Measurements from ENCODE around the gene ATPAF2.

The ATPAF2 gene

GRCh38 chr17:18038861-18039534, at the start of gene ATPAF2, which contains the start of gene GID4:
Gene ATPAF2 (minus strand): TSS chr17:18039168. CDS start chr17:18039013, 155 bp downstream.
Gene GID4 (plus strand): TSS chr17:18039408. CDS start chr17:18039465, 57 bp downstream.
- DNase-seq (ENCODE audit: low spot score), result peak; percentile 99

GRCh38 chr17:18087610-18088491, 48.9 kb upstream of the ATPAF2 start, which contains the start of gene DRG2:
Gene DRG2 (plus strand): TSS chr17:18087948. CDS start chr17:18088024, 76 bp downstream.
- DNase-seq (ENCODE audit: low spot score), result peak; percentile 87

GRCh38 chr17:18084256-18084655, 45.3 kb upstream of the ATPAF2 start:
- DNase-seq (ENCODE audit: low spot score), result no peak

DNA sequence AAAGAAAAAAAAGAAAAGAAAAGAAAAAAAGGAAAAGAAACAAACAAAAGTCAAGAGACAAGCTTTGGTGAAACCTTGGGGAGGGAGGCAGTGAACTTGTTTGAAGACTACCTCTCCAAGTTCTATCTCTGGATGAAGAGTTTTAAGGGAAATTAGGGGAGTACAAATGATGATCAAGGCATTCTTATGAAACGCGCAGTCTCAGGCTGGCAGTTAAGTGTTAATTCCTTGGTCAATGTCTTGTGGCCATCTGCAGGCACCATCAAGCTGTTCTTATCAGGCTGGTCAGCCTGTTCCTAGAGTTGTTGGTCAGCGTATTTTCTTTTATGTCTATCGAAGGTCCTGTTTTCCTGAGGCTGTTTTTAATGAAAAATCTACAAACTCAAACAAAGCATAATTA, 40.6 kb upstream of the ATPAF2 start:
- no peak for DNase-seq (ENCODE audit: low spot score)

- DNase-seq (ENCODE audit: low spot score), result no peak
These were observed 38.0 kb upstream of the ATPAF2 start for GRCh38 chr17:18076936-18077335.

- peak; percentile 47 for DNase-seq (ENCODE audit: low spot score)
These were observed 35.8 kb upstream of the ATPAF2 start for GRCh38 chr17:18074566-18075272.

DNA sequence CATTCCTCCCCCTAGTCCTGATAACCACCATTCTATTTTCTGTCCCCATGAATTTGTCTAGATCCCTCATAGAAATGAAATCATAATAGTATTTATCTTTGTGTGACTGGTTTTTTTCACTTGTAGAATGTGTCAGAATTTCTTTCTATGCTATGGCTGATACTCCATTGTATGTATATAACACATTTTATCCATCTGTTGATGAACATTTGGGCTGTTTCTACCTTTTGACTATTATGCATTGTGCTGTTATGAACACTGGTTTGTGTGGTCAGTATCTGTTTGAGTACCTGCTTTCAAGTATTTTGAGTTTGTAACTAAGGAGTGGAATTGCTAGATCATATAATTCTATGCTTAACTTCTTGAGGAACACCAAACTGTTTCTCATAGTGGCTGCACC, 32.8 kb upstream of the ATPAF2 start:
- DNase-seq (ENCODE audit: low spot score), result no peak

GRCh38 chr17:18070861-18071340, 31.9 kb upstream of the ATPAF2 start:
- no peak for DNase-seq (ENCODE audit: low spot score)

- DNase-seq (ENCODE audit: low spot score), result no peak
These were observed 30.1 kb upstream of the ATPAF2 start for GRCh38 chr17:18069101-18069500.

GRCh38 chr17:18066866-18067265, 27.9 kb upstream of the ATPAF2 start:
- no peak for DNase-seq (ENCODE audit: low spot score)

- DNase-seq (ENCODE audit: low spot score), result no peak
These were observed 26.6 kb upstream of the ATPAF2 start for GRCh38 chr17:18065546-18065945.

DNA sequence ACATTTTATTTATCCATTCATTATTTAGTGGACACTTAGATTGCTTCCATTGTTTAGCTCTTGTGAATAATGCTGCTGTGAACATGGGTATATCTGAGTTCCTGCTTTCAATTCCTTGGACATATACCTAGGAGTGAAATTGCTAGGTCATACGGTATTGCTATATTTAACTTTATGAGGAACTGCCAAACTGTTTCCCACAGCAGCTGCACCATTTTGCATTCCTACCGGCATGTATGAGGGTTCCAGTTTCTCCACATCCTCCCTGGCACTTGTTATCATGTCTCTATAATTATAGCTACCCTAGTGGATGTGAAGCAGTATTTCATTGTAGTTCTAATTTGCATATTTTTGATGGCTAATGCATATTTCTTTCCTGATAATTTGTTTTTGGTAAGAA, 25.1 kb upstream of the ATPAF2 start:
- no peak for DNase-seq (ENCODE audit: low spot score)

DNA sequence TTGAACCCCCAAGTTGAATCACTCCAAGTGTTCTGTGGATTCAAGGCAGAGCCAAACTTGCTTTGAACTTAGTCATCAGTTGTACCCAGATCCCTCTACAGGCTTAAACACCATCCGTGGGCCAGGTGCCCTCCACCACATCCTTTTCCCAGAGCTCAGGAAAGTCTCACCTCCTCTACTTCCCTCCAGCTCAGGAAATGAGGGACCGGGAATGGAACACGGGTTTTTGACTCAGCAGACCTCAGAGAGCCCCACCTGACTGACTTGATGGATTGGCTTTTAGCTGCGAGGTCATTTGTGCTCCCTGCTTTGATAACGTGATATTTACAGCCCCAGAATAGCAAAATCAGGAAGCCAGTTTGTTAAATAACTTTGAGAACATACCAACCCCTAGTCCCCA, 20.3 kb upstream of the ATPAF2 start:
- DNase-seq (ENCODE audit: low spot score), result no peak

GRCh38 chr17:18056214-18056613, 17.2 kb upstream of the ATPAF2 start:
- no peak for DNase-seq (ENCODE audit: low spot score)

DNA sequence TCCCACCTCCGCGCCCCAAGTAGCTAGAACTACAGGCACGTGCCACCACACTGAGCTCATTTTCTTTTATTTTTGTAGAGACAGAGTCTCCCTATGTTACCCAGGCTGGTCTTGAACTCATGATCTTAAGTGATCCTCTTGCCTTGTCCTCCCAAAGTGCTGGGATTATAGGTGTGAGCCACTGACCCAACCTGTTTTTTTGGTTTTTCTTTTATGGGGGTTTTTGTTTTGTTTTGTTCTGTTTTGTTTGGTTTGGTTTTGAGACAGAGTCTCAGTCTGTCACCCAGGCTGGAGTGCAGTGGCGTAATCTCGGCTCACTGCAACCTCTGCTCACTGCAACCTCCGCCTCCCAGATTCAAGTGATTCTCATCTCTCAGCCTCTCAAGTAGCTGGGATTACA, 16.6 kb upstream of the ATPAF2 start:
- DNase-seq (ENCODE audit: low spot score), result no peak

DNA sequence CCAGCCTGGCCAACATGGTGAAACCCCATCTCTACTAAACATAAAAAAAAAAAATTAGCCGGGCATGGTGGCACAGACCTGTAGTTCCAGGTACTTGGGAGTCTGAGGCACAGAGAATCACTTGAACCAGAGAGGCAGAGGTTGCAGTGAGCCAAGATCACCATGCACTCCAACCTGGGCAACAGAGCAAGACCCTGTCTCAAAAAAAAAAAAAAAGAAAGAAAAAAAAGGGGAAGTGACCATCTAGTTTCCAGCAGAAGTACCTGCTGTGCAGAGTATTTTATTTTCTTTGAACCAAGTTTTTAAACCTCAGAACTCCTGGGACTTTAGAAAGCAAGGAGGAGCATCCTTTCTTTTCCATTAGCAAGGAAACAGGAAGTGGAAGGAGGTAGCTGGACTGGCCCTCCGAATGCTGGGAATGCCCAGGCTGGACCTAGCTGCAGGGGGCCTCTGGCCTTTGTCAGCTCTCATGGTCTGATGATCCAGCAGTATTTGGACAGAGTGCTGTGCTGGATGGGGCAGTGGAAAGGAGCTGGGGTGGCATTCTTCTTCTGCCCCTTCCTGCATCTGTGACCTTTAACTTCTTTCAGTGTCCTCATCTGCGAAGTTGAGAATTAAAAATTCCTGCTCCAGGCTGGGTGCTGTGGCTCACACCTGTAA, 6.9 kb upstream of the ATPAF2 start:
- DNase-seq (ENCODE audit: low spot score), result no peak

GRCh38 chr17:18044609-18045008, 5.6 kb upstream of the ATPAF2 start:
- no peak for DNase-seq (ENCODE audit: low spot score)

DNA sequence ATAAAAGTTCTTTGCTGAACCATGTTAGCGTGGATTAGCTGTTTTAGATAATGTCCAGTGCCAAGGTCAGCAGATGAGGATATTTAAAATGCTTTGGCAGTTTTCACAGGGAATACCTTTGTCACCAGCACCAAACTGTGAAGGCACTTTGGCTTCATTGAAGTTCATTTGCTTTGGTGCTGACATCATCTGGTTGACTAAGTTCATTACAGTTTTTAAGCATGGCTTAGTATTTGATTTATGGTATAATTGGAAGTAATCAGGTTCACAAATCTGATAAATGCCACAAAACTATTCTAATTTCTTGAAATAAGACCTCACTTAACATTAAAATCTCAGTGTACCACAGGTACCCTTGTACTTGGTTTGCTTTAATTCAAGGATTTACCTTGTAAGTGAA, 4.5 kb upstream of the ATPAF2 start:
- no peak for DNase-seq (ENCODE audit: low spot score)

- no peak for DNase-seq (ENCODE audit: low spot score)
These were observed 4.0 kb upstream of the ATPAF2 start for GRCh38 chr17:18042983-18043382.

DNA sequence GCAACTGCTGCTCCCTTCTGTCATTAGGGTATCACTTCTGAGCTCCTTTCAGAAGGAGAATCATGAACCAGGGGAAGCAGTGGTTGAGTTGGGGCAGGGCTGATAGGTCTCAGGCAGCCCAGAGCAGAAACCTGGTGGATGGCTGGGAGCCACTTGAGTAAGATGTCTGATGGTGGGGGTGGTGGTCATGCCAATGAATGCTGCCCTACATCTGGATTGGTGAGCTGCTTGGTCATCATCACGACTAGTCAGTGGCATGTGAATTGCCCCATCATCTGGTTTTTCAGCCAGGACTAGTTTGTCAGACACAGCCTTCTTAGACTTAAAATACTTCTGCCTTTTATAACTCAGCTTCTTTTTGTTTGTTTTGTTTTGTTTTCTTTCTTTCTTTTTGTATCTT, 2.8 kb upstream of the ATPAF2 start:
- DNase-seq (ENCODE audit: low spot score), result no peak

DNA sequence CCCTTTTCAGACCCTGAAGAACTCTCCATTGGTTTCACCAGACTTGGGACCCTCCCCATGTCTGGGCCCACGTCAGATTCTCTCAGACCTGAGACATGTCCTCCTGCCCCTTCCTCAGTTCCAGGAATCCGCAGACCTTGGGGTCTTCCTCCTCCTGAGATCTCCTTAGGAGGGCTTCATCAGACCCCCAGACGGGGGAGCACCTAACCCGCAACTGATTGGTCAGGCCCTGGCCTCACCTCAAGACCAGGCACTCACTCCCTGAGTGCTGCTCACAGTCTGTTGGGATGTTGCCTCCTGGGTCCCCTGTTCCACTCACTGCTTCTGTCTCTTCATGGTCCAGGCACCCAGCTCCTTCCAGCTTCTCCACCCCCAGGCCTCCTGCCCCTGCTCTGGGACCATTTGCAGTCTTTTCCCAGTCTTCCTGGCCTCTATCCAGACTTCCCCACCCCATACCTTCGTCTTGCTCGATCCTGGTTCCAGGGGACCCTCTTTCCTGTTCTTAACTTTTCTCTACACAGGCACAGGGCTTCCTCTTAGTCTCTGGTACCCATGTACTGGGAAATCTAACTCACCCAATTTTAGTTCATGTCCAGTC, 1.4 kb upstream of the ATPAF2 start:
- DNase-seq (ENCODE audit: low spot score), result no peak

All from putamen (tissue), 1 donor.